Neural cell (in vitro differentiated cells): ENCODE measurements around the gene BNC2. TPM values are rescaled to one million over a fixed set of nuclear protein-coding genes. Genes with fewer than 3 reads are reported as not detected.

Experiments used
- H2AFZ ChIP-seq: fragments of 200-600, 300-800 bp; sonication (generic), shearing (Covaris generic); 2 replicates; pipeline ENCODE4 v1.6.0; 2014; ENCODE audit warnings: low read depth, mild to moderate bottlenecking, antibody characterized with exemption, low read length, moderate library complexity
- H3F3A ChIP-seq: fragments of 200-600 bp; shearing (Covaris generic); 2 replicates; pipeline ENCODE4 v1.6.1; 2016; ENCODE audit warnings: mild to moderate bottlenecking, moderate library complexity, mixed read lengths, antibody characterized with exemption, low read length; ENCODE audit not compliant: insufficient read depth, poor library complexity, severe bottlenecking
- H3K27ac ChIP-seq: fragments of 200-600, 300-800 bp; sonication (generic), shearing (Covaris generic); 2 replicates; pipeline ENCODE4 v1.5.1; 2014; ENCODE audit warnings: mild to moderate bottlenecking, low read length, moderate library complexity
- H3K27me3 ChIP-seq: fragments of 300-800, 200-600 bp; sonication (generic), shearing (Covaris generic); 2 replicates; pipeline ENCODE4 v1.6.0; 2014; ENCODE audit warnings: mild to moderate bottlenecking, low read depth, low read length, moderate library complexity; ENCODE audit not compliant: insufficient read depth
- H3K36me3 ChIP-seq: fragments of 300-800, 200-600 bp; sonication (generic), shearing (Covaris generic); 2 replicates; pipeline ENCODE4 v1.5.1; 2014; ENCODE audit warnings: mild to moderate bottlenecking, antibody characterized with exemption, low read length, moderate library complexity; ENCODE audit not compliant: insufficient read depth
- H3K4me2 ChIP-seq: fragments of 300-800, 200-600 bp; sonication (generic), shearing (Covaris generic); 2 replicates; pipeline ENCODE4 v1.6.0; 2014; ENCODE audit warnings: mild to moderate bottlenecking, low read length
- H3K4me3 ChIP-seq: fragments of 300-800, 200-600 bp; sonication (generic), shearing (Covaris generic); 2 replicates; pipeline ENCODE4 v1.5.1; 2014; ENCODE audit warnings: mild to moderate bottlenecking, low read length, moderate library complexity
- H3K79me2 ChIP-seq: fragments of 200-600 bp; shearing (Covaris generic); replicated peaks from 2 replicates; pipeline ENCODE4 v1.6.0; 2014; ENCODE audit warnings: mild to moderate bottlenecking, low read length, moderate library complexity; ENCODE audit not compliant: insufficient read depth
- H3K9ac ChIP-seq: fragments of 300-800, 200-600 bp; sonication (generic), shearing (Covaris generic); 2 replicates; pipeline ENCODE4 v1.6.1; 2016; ENCODE audit warnings: mild to moderate bottlenecking, low read length, mixed read lengths
- H3K9me2 ChIP-seq: fragments of 200-600 bp; shearing (Covaris generic); 2 replicates; pipeline ENCODE4 v1.6.1; 2016; ENCODE audit warnings: mild to moderate bottlenecking, low read length, mixed read lengths; ENCODE audit not compliant: insufficient read depth
- H3K9me3 ChIP-seq: fragments of 200-600, 300-800 bp; sonication (generic), shearing (Covaris generic); 2 replicates; pipeline ENCODE4 v1.6.1; 2016; ENCODE audit warnings: mild to moderate bottlenecking, mixed run types, low read length, moderate library complexity, mixed read lengths
- H4K20me1 ChIP-seq: fragments of 200-600 bp; shearing (Covaris generic); 2 replicates; pipeline ENCODE4 v1.6.1; 2016; ENCODE audit warnings: mild to moderate bottlenecking, mixed run types; ENCODE audit not compliant: insufficient read depth
- CTCF ChIP-seq: fragments of 450-650 bp; IDR thresholded peaks from 2 replicates; pipeline ENCODE4 v1.5.1; 2014; ENCODE audit warnings: antibody characterized with exemption, mild to moderate bottlenecking, moderate library complexity; ENCODE audit not compliant: poor library complexity, severe bottlenecking
- EP300 ChIP-seq: fragments of 450-650 bp; conservative IDR thresholded peaks from 2 replicates; pipeline ENCODE4 v1.6.1; 2014; ENCODE audit warnings: antibody characterized with exemption, mild to moderate bottlenecking, moderate library complexity; ENCODE audit not compliant: poor library complexity, severe bottlenecking
- EZH2 ChIP-seq: fragments of 200-600, 300-800 bp; shearing (Covaris generic), sonication (generic); IDR thresholded peaks from 2 replicates; pipeline ENCODE4 v1.6.1; 2014; ENCODE audit warnings: antibody characterized with exemption, low read length, borderline replicate concordance, mild to moderate bottlenecking; ENCODE audit not compliant: insufficient read depth, poor library complexity, severe bottlenecking
- MXI1 ChIP-seq: fragments of 450-650 bp; conservative IDR thresholded peaks from 2 replicates; pipeline ENCODE4 v1.6.1; 2014; ENCODE audit warnings: antibody characterized with exemption, mild to moderate bottlenecking; ENCODE audit not compliant: poor library complexity, severe bottlenecking
- POLR2AphosphoS5 ChIP-seq: IDR thresholded peaks from 2 replicates; pipeline ENCODE4 v1.6.1; 2012
- RAD21 ChIP-seq: fragments of 450-650 bp; conservative IDR thresholded peaks from 2 replicates; pipeline ENCODE4 v1.6.1; 2014; ENCODE audit warnings: antibody characterized with exemption, mild to moderate bottlenecking, moderate library complexity
- REST ChIP-seq: IDR thresholded peaks from 2 replicates; pipeline ENCODE4 v1.6.1; 2012; ENCODE audit warnings: borderline replicate concordance
- SMC3 ChIP-seq: fragments of 450-650 bp; conservative IDR thresholded peaks from 2 replicates; pipeline ENCODE4 v1.6.1; 2014; ENCODE audit warnings: antibody characterized with exemption, mild to moderate bottlenecking, moderate library complexity; ENCODE audit not compliant: poor library complexity
- TAF1 ChIP-seq: IDR thresholded peaks from 2 replicates; pipeline ENCODE4 v1.6.1; 2012; ENCODE audit warnings: low read depth
- polyA plus RNA-seq: library from polyadenylated mRNA; depleted of rRNA; stranded (reverse); fragments of >200 nt; gene quantifications from 2 replicates; pipeline ENCODE4 v1.2.3, GENCODE V29; 2014

BNC2 gene
- polyA plus RNA-seq, 1 donor from 2014 or later, result 1.3 TPM

- Histone ChIP-seq H3K9ac (no peak overlapping the region), H3K36me3 (no peaks in the 10 kb centered on the region), H3K9me2 (no peaks in the 10 kb centered on the region), H2AFZ (no peak overlapping the region), H3F3A (no peaks in the 10 kb centered on the region), H3K79me2 (no peaks in the 10 kb centered on the region), H3K4me2 (no peak overlapping the region), H3K4me3 (no peak overlapping the region), H3K27ac (no peak overlapping the region), H3K27me3 (no peaks in the 10 kb centered on the region), H4K20me1 (no peaks in the 10 kb centered on the region), H3K9me3 (no peaks in the 10 kb centered on the region)
- TF ChIP-seq SMC3 (no peak), CTCF (no peak), POLR2AphosphoS5 (no peak), RAD21 (no peak), MXI1 (no peak), REST (no peak), EZH2 (no peak), EP300 (no peak), TAF1 (no peak)
Observed at GRCh38 chr9:16532681-16533450, 337.6 kb downstream of the BNC2 start.

GRCh38 chr9:16532272-16532671 lies 338.2 kb downstream of the BNC2 start:
- no peak for TF ChIP-seq RAD21
- TF ChIP-seq CTCF, result no peak
- no peak for TF ChIP-seq TAF1
- no peak for TF ChIP-seq REST
- H3K4me3 ChIP-seq, result no peak overlapping the region
- H4K20me1 ChIP-seq, result no peaks in the 10 kb centered on the region
- no peak overlapping the region for H3K9ac ChIP-seq
- H3K36me3 ChIP-seq, result no peaks in the 10 kb centered on the region
- H2AFZ ChIP-seq, result no peak overlapping the region
- H3F3A ChIP-seq, result no peaks in the 10 kb centered on the region
- no peak overlapping the region for H3K27ac ChIP-seq
- no peaks in the 10 kb centered on the region for H3K9me3 ChIP-seq
- H3K9me2 ChIP-seq, result no peaks in the 10 kb centered on the region
- H3K27me3 ChIP-seq, result no peaks in the 10 kb centered on the region
- H3K4me2 ChIP-seq, result no peak overlapping the region
- H3K79me2 ChIP-seq, result no peaks in the 10 kb centered on the region
